Cardiac muscle cell (in vitro differentiated cells and primary cell): ENCODE measurements around the gene UGT1A9. TPM values are rescaled to one million over a fixed set of nuclear protein-coding genes. Genes with fewer than 3 reads are reported as not detected.

Experiments
- DNase-seq, 2 donors: peaks; one replicate each; pipeline versions ENCODE4 v3.0.0 to v3.0.0-alpha.2; 2010 to 2017; ENCODE audit warnings: low read depth in 1 of 2, low spot score in 1 of 2
- H3K27ac ChIP-seq: fragments of 200-600 bp; sonication (generic); 2 replicates; pipeline ENCODE4 v1.5.1; 2016
- H3K27me3 ChIP-seq: fragments of 200-600 bp; sonication (generic); 2 replicates; pipeline ENCODE4 v1.6.0; 2016; ENCODE audit warnings: control low read depth
- H3K36me3 ChIP-seq: fragments of 200-600 bp; sonication (generic); 2 replicates; pipeline ENCODE4 v1.5.1; 2016; ENCODE audit warnings: control low read depth
- H3K4me1 ChIP-seq: fragments of 200-600 bp; sonication (generic); 2 replicates; pipeline ENCODE4 v1.8.1; 2017; ENCODE audit warnings: low read depth, mild to moderate bottlenecking, mixed run types
- H3K4me3 ChIP-seq: fragments of 200-600 bp; sonication (generic); 2 replicates; pipeline ENCODE4 v1.5.1; 2016; ENCODE audit warnings: mild to moderate bottlenecking
- H3K9me3 ChIP-seq: fragments of 200-600 bp; sonication (generic); 2 replicates; pipeline ENCODE4 v1.5.1; 2017; ENCODE audit warnings: low read depth, mild to moderate bottlenecking, control low read depth
- CTCF ChIP-seq: IDR thresholded peaks from 2 replicates; pipeline ENCODE4 v1.5.1; 2012; ENCODE audit warnings: low read depth, mild to moderate bottlenecking, low read length
- polyA plus RNA-seq: library from polyadenylated mRNA; unstranded; fragments of >200 nt; fragmentation: Nextera tagmentation; extraction: Ambion mirVana; gene quantifications from 2 replicates; pipeline ENCODE4 v1.2.1, GENCODE V29; 2016
- total RNA-seq: library from RNA; depleted of rRNA; stranded (reverse); fragments of >200 nt; gene quantifications from 2 replicates; pipeline ENCODE4 v1.2.3, GENCODE V29; 2016

The UGT1A9 gene
- total and polyA plus RNA-seq, 2 experiments from 2014 or later: not detected

GRCh38 chr2:233818639-233819621 is 147.2 kb downstream of the UGT1A9 start:
- DNase-seq: no peak
- H3K27ac ChIP-seq: no peak overlapping the region
- TF ChIP-seq CTCF: no peak

GRCh38 chr2:233819884-233820773 is 148.4 kb downstream of the UGT1A9 start:
- no peaks in the 10 kb centered on the region for H3K36me3 ChIP-seq
- no peaks in the 10 kb centered on the region for H3K27me3 ChIP-seq
- H3K27ac ChIP-seq: no peak overlapping the region
- no peaks in the 10 kb centered on the region for H3K4me1 ChIP-seq
- no peak for TF ChIP-seq CTCF
- no peak overlapping the region for H3K4me3 ChIP-seq
- no peaks in the 10 kb centered on the region for H3K9me3 ChIP-seq
- DNase-seq: no peak

More at GRCh38 chr2:233818639-233819621, 147.2 kb downstream of the UGT1A9 start:
- Histone ChIP-seq H3K9me3 (no peaks in the 10 kb centered on the region), H3K36me3 (no peaks in the 10 kb centered on the region), H3K4me3 (no peak overlapping the region), H3K4me1 (no peaks in the 10 kb centered on the region), H3K27me3 (no peaks in the 10 kb centered on the region)

- no peak for DNase-seq
- TF ChIP-seq CTCF: no peak
- no peaks in the 10 kb centered on the region for H3K4me1 ChIP-seq
Measured at GRCh38 chr2:233820774-233821105, 149.0 kb downstream of the UGT1A9 start.

GRCh38 chr2:233821196-233821595 is 149.5 kb downstream of the UGT1A9 start:
- Histone ChIP-seq H3K36me3 (no peaks in the 10 kb centered on the region), H3K9me3 (no peaks in the 10 kb centered on the region), H3K27me3 (no peaks in the 10 kb centered on the region), H3K4me3 (no peak overlapping the region), H3K4me1 (no peaks in the 10 kb centered on the region), H3K27ac (no peak overlapping the region)
- no peak for TF ChIP-seq CTCF
- no peak for DNase-seq

More at GRCh38 chr2:233820774-233821105, 149.0 kb downstream of the UGT1A9 start:
- no peak overlapping the region for H3K27ac ChIP-seq
- H3K4me3 ChIP-seq: no peak overlapping the region
- no peaks in the 10 kb centered on the region for H3K36me3 ChIP-seq
- H3K27me3 ChIP-seq: no peaks in the 10 kb centered on the region
- no peaks in the 10 kb centered on the region for H3K9me3 ChIP-seq

- no peak for DNase-seq
Measured at GRCh38 chr2:233821709-233822100, 150.0 kb downstream of the UGT1A9 start.

More at GRCh38 chr2:233821709-233822100, 150.0 kb downstream of the UGT1A9 start:
- Histone ChIP-seq H3K4me3 (no peak overlapping the region), H3K36me3 (no peaks in the 10 kb centered on the region), H3K27me3 (no peaks in the 10 kb centered on the region), H3K4me1 (no peaks in the 10 kb centered on the region), H3K9me3 (no peaks in the 10 kb centered on the region), H3K27ac (no peak overlapping the region)
- no peak for TF ChIP-seq CTCF
